GM23248 (cell line): ENCODE results near the gene BAD. TPM values are rescaled to one million over a fixed set of nuclear protein-coding genes. Genes with fewer than 3 reads are reported as not detected.

Experiments
- DNase-seq: peaks from one replicate; pipeline ENCODE4 v3.0.0-alpha.2; 2015
- H2AFZ ChIP-seq: fragments of 200-600 bp; sonication (generic); 2 replicates; pipeline ENCODE4 v1.6.1; 2016; ENCODE audit warnings: antibody characterized with exemption
- H3F3A ChIP-seq: fragments of 200-600 bp; sonication (generic); 2 replicates; pipeline ENCODE4 v1.6.1; 2016; ENCODE audit warnings: mild to moderate bottlenecking, antibody characterized with exemption, mixed run types; ENCODE audit not compliant: insufficient read depth
- H3K27ac ChIP-seq: fragments of 200-600 bp; sonication (generic); 2 replicates; pipeline ENCODE4 v1.5.1; 2016; ENCODE audit warnings: mild to moderate bottlenecking
- H3K27me3 ChIP-seq: fragments of 200-600 bp; sonication (generic); replicated peaks from 2 replicates; pipeline ENCODE4 v1.6.1; 2016; ENCODE audit warnings: mild to moderate bottlenecking; ENCODE audit not compliant: insufficient read depth
- H3K36me3 ChIP-seq: fragments of 200-600 bp; sonication (generic); 2 replicates; pipeline ENCODE4 v1.6.1; 2016; ENCODE audit warnings: low read depth, mild to moderate bottlenecking
- H3K4me1 ChIP-seq: fragments of 200-600 bp; sonication (generic); 2 replicates; pipeline ENCODE4 v1.6.1; 2016; ENCODE audit warnings: mild to moderate bottlenecking; ENCODE audit not compliant: insufficient read depth
- H3K4me2 ChIP-seq: fragments of 200-600 bp; sonication (generic); one replicate; pipeline ENCODE4 v1.6.1; 2016; ENCODE audit warnings: mild to moderate bottlenecking; ENCODE audit not compliant: unreplicated experiment
- H3K4me3 ChIP-seq: fragments of 200-600 bp; sonication (generic); 2 replicates; pipeline ENCODE4 v1.5.1; 2016; ENCODE audit warnings: mild to moderate bottlenecking
- H3K79me2 ChIP-seq: fragments of 200-600 bp; sonication (generic); 2 replicates; pipeline ENCODE4 v1.6.1; 2016; ENCODE audit warnings: mild to moderate bottlenecking; ENCODE audit not compliant: insufficient read depth
- H3K9ac ChIP-seq: fragments of 200-600 bp; sonication (generic); 2 replicates; pipeline ENCODE4 v1.6.1; 2016; ENCODE audit warnings: mild to moderate bottlenecking
- H3K9me2 ChIP-seq: fragments of 200-600 bp; sonication (generic); 2 replicates; pipeline ENCODE4 v1.6.1; 2016; ENCODE audit warnings: mixed run types, mild to moderate bottlenecking, moderate library complexity; ENCODE audit not compliant: insufficient read depth
- H3K9me3 ChIP-seq: fragments of 200-600 bp; sonication (generic); one replicate; pipeline ENCODE4 v1.6.1; 2017; ENCODE audit warnings: low read depth
- H4K20me1 ChIP-seq: fragments of 200-600 bp; sonication (generic); 2 replicates; pipeline ENCODE4 v1.6.0; 2016; ENCODE audit not compliant: insufficient read depth
- EZH2 ChIP-seq: fragments of 200-600 bp; sonication (generic); IDR thresholded peaks from 2 replicates; pipeline ENCODE4 v1.6.1; 2018; ENCODE audit warnings: antibody characterized with exemption, mild to moderate bottlenecking; ENCODE audit not compliant: insufficient read depth, poor library complexity, severe bottlenecking
- EZH2phosphoT487 ChIP-seq: fragments of 200-600 bp; sonication (generic); IDR thresholded peaks from 2 replicates; pipeline ENCODE4 v1.6.1; 2018; ENCODE audit warnings: antibody characterized with exemption, moderate library complexity, mild to moderate bottlenecking, low read depth; ENCODE audit not compliant: insufficient read depth
- WGBS, 2 experiments: methylation state at CpG; one replicate each; pipeline ENCODE4 v1.1.6; 2015 to 2017; ENCODE audit warnings: low lambda C conversion rate in 2 of 2, low coverage in 1 of 2; ENCODE audit errors: missing lambda C conversion rate in 2 of 2; 5-methylcytosine and 5-hydroxymethylcytosine counted together
- in situ Hi-C: fragments of 300-500 bp; cut with MboI; formaldehyde crosslinking; loops from 2 replicates; pipeline ENCODE4 v1.15.0; 2020
- polyA plus RNA-seq: library from polyadenylated mRNA; unstranded; fragments of >200 nt; fragmentation: Nextera tagmentation; extraction: Ambion mirVana; gene quantifications from 2 replicates; pipeline ENCODE4 v1.2.1, GENCODE V29; 2016
- total RNA-seq: library from RNA; depleted of rRNA; stranded (reverse); fragments of >200 nt; shearing (Covaris generic); gene quantifications from 2 replicates; pipeline ENCODE4 v1.2.3, GENCODE V29; 2014

The BAD gene
- total and polyA plus RNA-seq, 2 experiments from 2014 or later: 146 to 170 TPM

GRCh38 chr11:64322925-64323260, 38.4 kb upstream of the BAD start:
- peaks cover 20% of the 10 kb centered on the region for H3K79me2 ChIP-seq
- no peak overlapping the region for H3K4me3 ChIP-seq
- H4K20me1 ChIP-seq: no peaks in the 10 kb centered on the region
- no peaks in the 10 kb centered on the region for H3K9me3 ChIP-seq
- H3K27ac ChIP-seq: no peak overlapping the region
- H3K9ac ChIP-seq: no peak overlapping the region
- H3K36me3 ChIP-seq: 0 out of 2 replicates have a peak, but pooled peaks cover 4% of the 10 kb centered on the region
- 86 to 90% methylated on average over 6 to 7 of the region's 7 CpGs for WGBS, 2 experiments
- H3K4me2 ChIP-seq: no peak overlapping the region
- no peaks in the 10 kb centered on the region for H3K27me3 ChIP-seq
- no peak overlapping the region for H2AFZ ChIP-seq
- TF ChIP-seq EZH2phosphoT487: no peak
- TF ChIP-seq EZH2: no peak
- H3F3A ChIP-seq: no peaks in the 10 kb centered on the region
- no peaks in the 10 kb centered on the region for H3K9me2 ChIP-seq
- peaks cover 9% of the 10 kb centered on the region for H3K4me1 ChIP-seq
- in situ Hi-C loops: no loop called here
- no peak for DNase-seq

- no peak for DNase-seq
- no peak overlapping the region for H3K4me3 ChIP-seq
- no peak overlapping the region for H3K9ac ChIP-seq
- H3K27me3 ChIP-seq: no peaks in the 10 kb centered on the region
- peaks cover 28% of the 10 kb centered on the region for H3K79me2 ChIP-seq
- no peak overlapping the region for H3K4me2 ChIP-seq
- H3K36me3 ChIP-seq: 0 out of 2 replicates have a peak, but pooled peaks cover 4% of the 10 kb centered on the region
- H3K27ac ChIP-seq: no peak overlapping the region
- no peaks in the 10 kb centered on the region for H4K20me1 ChIP-seq
- H3K9me2 ChIP-seq: no peaks in the 10 kb centered on the region
- H3K9me3 ChIP-seq: no peaks in the 10 kb centered on the region
- no peaks in the 10 kb centered on the region for H3F3A ChIP-seq
- in situ Hi-C loops: no loop called here
- WGBS, 2 experiments: 89% methylated on average over 5 of the region's 5 CpGs
- no peak for TF ChIP-seq EZH2phosphoT487
- TF ChIP-seq EZH2: no peak
- peaks cover 11% of the 10 kb centered on the region for H3K4me1 ChIP-seq
- no peak overlapping the region for H2AFZ ChIP-seq
Observed at GRCh38 chr11:64321533-64321932, 37.1 kb upstream of the BAD start.

GRCh38 chr11:64321026-64321425, 36.6 kb upstream of the BAD start:
- 97 to 100% methylated on average over 5 of the region's 5 CpGs for WGBS, 2 experiments
- no peaks in the 10 kb centered on the region for H3K9me3 ChIP-seq
- 0 out of 2 replicates have a peak, but pooled peaks cover 4% of the 10 kb centered on the region for H3K36me3 ChIP-seq
- no peaks in the 10 kb centered on the region for H4K20me1 ChIP-seq
- H3K79me2 ChIP-seq: peaks cover 33% of the 10 kb centered on the region
- no peaks in the 10 kb centered on the region for H3K9me2 ChIP-seq
- H3K27ac ChIP-seq: no peak overlapping the region
- no peak for DNase-seq
- H3K9ac ChIP-seq: no peak overlapping the region
- in situ Hi-C loops: no loop called here
- no peak overlapping the region for H3K4me2 ChIP-seq
- TF ChIP-seq EZH2: no peak
- TF ChIP-seq EZH2phosphoT487: no peak
- H3K4me1 ChIP-seq: peaks cover 14% of the 10 kb centered on the region
- no peaks in the 10 kb centered on the region for H3K27me3 ChIP-seq
- no peak overlapping the region for H2AFZ ChIP-seq
- H3K4me3 ChIP-seq: no peak overlapping the region
- H3F3A ChIP-seq: no peaks in the 10 kb centered on the region

- H4K20me1 ChIP-seq: no peaks in the 10 kb centered on the region
- 98 to 100% methylated on average over 7 of the region's 7 CpGs for WGBS, 2 experiments
- no peak overlapping the region for H3K27ac ChIP-seq
- no peaks in the 10 kb centered on the region for H3K9me2 ChIP-seq
- H3K36me3 ChIP-seq: 0 out of 2 replicates have a peak, but pooled peaks cover 4% of the 10 kb centered on the region
- no peak overlapping the region for H3K9ac ChIP-seq
- TF ChIP-seq EZH2phosphoT487 (no peak), EZH2 (no peak)
- H3K4me2 ChIP-seq: no peak overlapping the region
- H3K79me2 ChIP-seq: peaks cover 38% of the 10 kb centered on the region
- no peaks in the 10 kb centered on the region for H3K9me3 ChIP-seq
- H3K27me3 ChIP-seq: no peaks in the 10 kb centered on the region
- DNase-seq: no peak
- H3F3A ChIP-seq: no peaks in the 10 kb centered on the region
- no peak overlapping the region for H3K4me3 ChIP-seq
- H3K4me1 ChIP-seq: peaks cover 14% of the 10 kb centered on the region
- H2AFZ ChIP-seq: no peak overlapping the region
- in situ Hi-C loops: no loop called here
Observed at GRCh38 chr11:64320556-64320955, 36.1 kb upstream of the BAD start.
